Spleen (tissue), 11 donors: ENCODE results near the gene EPHA5. TPM values are rescaled to one million over a fixed set of nuclear protein-coding genes. Genes with fewer than 3 reads are reported as not detected.

ENCODE experiments used
- DNase-seq: peaks from one replicate; pipeline ENCODE4 v3.0.0-alpha.2; 2020
- H3K27ac ChIP-seq, 8 donors: fragments of 200-600 bp; sonication (generic) in 7 of 8; 1 replicate in 4 of 8; 2 replicates in 4 of 8; pipeline versions ENCODE4 v1.5.0 to v1.8.0; 2016 to 2021; ENCODE audit warnings: inconsistent platforms in 4 of 8, mild to moderate bottlenecking in 4 of 8, moderate library complexity in 1 of 8
- H3K27me3 ChIP-seq, 7 donors: fragments of 200-600 bp; sonication (generic) in 6 of 7; replicated peaks in 1 of 7; 1 replicate in 4 of 7; 2 replicates in 3 of 7; pipeline versions ENCODE4 v1.5.0 to v1.8.0; 2016 to 2021; ENCODE audit warnings: inconsistent platforms in 3 of 7, mild to moderate bottlenecking in 1 of 7
- H3K36me3 ChIP-seq, 6 donors: fragments of 200-600 bp; sonication (generic) in 5 of 6; 1 replicate in 4 of 6; 2 replicates in 2 of 6; pipeline versions ENCODE4 v1.5.0 to v1.8.0; 2016 to 2021; ENCODE audit warnings: inconsistent platforms in 2 of 6
- H3K4me1 ChIP-seq, 6 donors: fragments of 200-600 bp; sonication (generic) in 5 of 6; 1 replicate in 3 of 6; 2 replicates in 3 of 6; pipeline versions ENCODE4 v1.5.0 to v1.8.0; 2016 to 2021; ENCODE audit warnings: inconsistent platforms in 3 of 6
- H3K4me3 ChIP-seq, 8 donors: fragments of 200-600 bp; sonication (generic) in 7 of 8; 1 replicate in 4 of 8; 2 replicates in 4 of 8; pipeline versions ENCODE4 v1.5.0 to v1.8.0; 2016 to 2021; ENCODE audit warnings: inconsistent platforms in 4 of 8, mild to moderate bottlenecking in 4 of 8, moderate library complexity in 2 of 8
- H3K9me3 ChIP-seq, 8 donors: fragments of 200-600 bp; sonication (generic) in 7 of 8; 1 replicate in 4 of 8; 2 replicates in 4 of 8; pipeline versions ENCODE4 v1.5.0 to v1.8.0; 2016 to 2021; ENCODE audit warnings: inconsistent platforms in 4 of 8
- CTCF ChIP-seq, 11 experiments: fragments of 200-600 bp in 7 of 11; fragments of 450-650 bp in 4 of 11; sonication (generic) in 4 of 11; IDR thresholded peaks in 8 of 11; conservative IDR thresholded peaks in 3 of 11; 1 replicate in 7 of 11; 2 replicates in 4 of 11; pipeline versions ENCODE4 v1.4.0 to v1.8.0; 2016 to 2021; ENCODE audit warnings: antibody characterized with exemption in 11 of 11, inconsistent platforms in 4 of 11, mild to moderate bottlenecking in 1 of 11
- POLR2A ChIP-seq, 3 donors: fragments of 450-650 bp; IDR thresholded peaks; one replicate each; pipeline ENCODE4 v1.5.1; 2017; ENCODE audit warnings: antibody characterized with exemption in 3 of 3, mild to moderate bottlenecking in 1 of 3
- POLR2AphosphoS5 ChIP-seq, 3 donors: sonication (generic); formaldehyde crosslinking; IDR thresholded peaks; one replicate each; pipeline ENCODE4 v1.5.1; 2017; ENCODE audit warnings: antibody characterized with exemption in 3 of 3
- WGBS, 5 donors: extraction: QIAGEN DNeasy Blood & Tissue Kit in 3 of 5; methylation state at CpG; one replicate each; pipeline versions ENCODE4 v1.1.5 to v1.1.7; 2013 to 2018; 5-methylcytosine and 5-hydroxymethylcytosine counted together
- intact Hi-C: fragments of 100-400 bp; cut with DNase I; formaldehyde crosslinking; loops from one replicate; pipeline ENCODE4 v1.15.0; 2023; ENCODE audit warnings: low total_unique reads
- polyA plus RNA-seq, 3 donors: library from polyadenylated mRNA; stranded (reverse); fragments of 200-250 nt; gene quantifications; one replicate each; pipeline ENCODE4 v1.2.1, GENCODE V29; 2013
- total RNA-seq, 7 donors: library from RNA; depleted of rRNA in 3 of 7; stranded (reverse); fragments of >200 nt in 3 of 7; fragmentation: NEBNext Ultra II Directional in 4 of 7; extraction: Animal tissue kit (Norgen Biotek cat#: 25700) in 4 of 7; gene quantifications; one replicate each; pipeline versions ENCODE4 v1.1.0 to v1.2.1, GENCODE V29; 2016 to 2021
- donor health status: healthy with polysubstance abuse.
- donor health status: DM: no; HTN: no; CAD: no; lungs with moderate emphysema.
- donor health status: DM: no; HTN: no; CAD: no.
- donor health status: Bipolar disorder and iron deficiency.
- donor health status: healthy.
- donor health status: DM: no; HTN: no; CAD: no.
- donor health status: DM: yes; HTN: yes; CAD: no.

EPHA5 gene
- total and polyA plus RNA-seq, 10 donors: 0.02 to 0.93 (median 0.42) TPM

- H3K27ac ChIP-seq: no peak overlapping the region
- H3K27me3 ChIP-seq: peaks cover 0 to 5% (median 0%) of the 10 kb centered on the region in 7 donors
- WGBS, 5 donors: 30 to 70% (median 61%) methylated on average over 1 of the region's 1 CpG
- intact Hi-C loops: no loop called here
- H3K4me3 ChIP-seq: no peak overlapping the region
- H3K36me3 ChIP-seq: no peaks in the 10 kb centered on the region
- H3K4me1 ChIP-seq: no peaks in the 10 kb centered on the region
- H3K9me3 ChIP-seq: no peaks in the 10 kb centered on the region
- TF ChIP-seq POLR2A (IDR thresholded peaks at IDR 0.05) (no peak), CTCF (IDR thresholded peaks at IDR 0.05 in 8 of 11, conservative IDR thresholded peaks at IDR 0.05 in 3 of 11) (no peak), POLR2AphosphoS5 (IDR thresholded peaks at IDR 0.05) (no peak)
- DNase-seq: no peak
Measured at GRCh38 chr4:65661471-65661870, 8.8 kb downstream of the EPHA5 start.

GRCh38 chr4:65658117-65658516, 12.2 kb downstream of the EPHA5 start:
- H3K4me3 ChIP-seq: no peak overlapping the region
- DNase-seq: no peak
- intact Hi-C loops: no loop called here
- 58 to 74% (median 62%) methylated on average over 1 of the region's 1 CpG for WGBS, 5 donors
- H3K27ac ChIP-seq: no peak overlapping the region
- no peak for TF ChIP-seq CTCF (IDR thresholded peaks at IDR 0.05 in 8 of 11, conservative IDR thresholded peaks at IDR 0.05 in 3 of 11)
- no peak for TF ChIP-seq POLR2AphosphoS5 (IDR thresholded peaks at IDR 0.05)
- no peak for TF ChIP-seq POLR2A (IDR thresholded peaks at IDR 0.05)
- H3K27me3 ChIP-seq: no peaks in the 10 kb centered on the region
- H3K4me1 ChIP-seq: no peaks in the 10 kb centered on the region
- no peaks in the 10 kb centered on the region for H3K36me3 ChIP-seq
- H3K9me3 ChIP-seq: no peaks in the 10 kb centered on the region

GRCh38 chr4:65656008-65656407, 14.3 kb downstream of the EPHA5 start:
- Histone ChIP-seq H3K27ac (no peak overlapping the region), H3K27me3 (no peaks in the 10 kb centered on the region), H3K4me1 (no peaks in the 10 kb centered on the region), H3K4me3 (no peak overlapping the region), H3K9me3 (no peaks in the 10 kb centered on the region), H3K36me3 (no peaks in the 10 kb centered on the region)
- TF ChIP-seq POLR2AphosphoS5 (IDR thresholded peaks at IDR 0.05): no peak
- no peak for TF ChIP-seq CTCF (IDR thresholded peaks at IDR 0.05 in 8 of 11, conservative IDR thresholded peaks at IDR 0.05 in 3 of 11)
- TF ChIP-seq POLR2A (IDR thresholded peaks at IDR 0.05): no peak
- intact Hi-C loops: no loop called here
- DNase-seq: no peak

- no peak for TF ChIP-seq CTCF (IDR thresholded peaks at IDR 0.05 in 8 of 11, conservative IDR thresholded peaks at IDR 0.05 in 3 of 11)
- no peak for TF ChIP-seq POLR2AphosphoS5 (IDR thresholded peaks at IDR 0.05)
- no peak for TF ChIP-seq POLR2A (IDR thresholded peaks at IDR 0.05)
- H3K27ac ChIP-seq: no peak overlapping the region
Measured at GRCh38 chr4:65654976-65655375, 15.3 kb downstream of the EPHA5 start.

More at GRCh38 chr4:65654976-65655375, 15.3 kb downstream of the EPHA5 start:
- DNase-seq: no peak
- no peaks in the 10 kb centered on the region for H3K36me3 ChIP-seq
- no peak overlapping the region for H3K4me3 ChIP-seq
- intact Hi-C loops: no loop called here
- 90 to 95% (median 94%) methylated on average over 1 of the region's 1 CpG for WGBS, 5 donors
- H3K9me3 ChIP-seq: no peaks in the 10 kb centered on the region
- H3K27me3 ChIP-seq: no peaks in the 10 kb centered on the region
- no peaks in the 10 kb centered on the region for H3K4me1 ChIP-seq
